ENCODE data around the gene KCNH3. TPM values are rescaled to one million over a fixed set of nuclear protein-coding genes. Genes with fewer than 3 reads are reported as not detected.
"Not testable (repeated sequence)": the region's sequence is repeated elsewhere in the genome, so short reads cannot be mapped to it uniquely, and the experiment has no call there.

Gene KCNH3
- total RNA-seq, 5 donors from 2014 or later (not counting 1 experiment from before 2014, with no cell fraction given): 3.4 to 8.0 (median 5.5) TPM

- no peaks in the 10 kb centered on the region for H3K27me3 ChIP-seq (replicated peaks in 1 of 2; ENCODE audit: control insufficient read depth in 2 of 2, extremely low read depth in 1 of 2, insufficient read depth in 2 of 2, low read length in 1 of 2)
- H3K9me3 ChIP-seq: no peaks in the 10 kb centered on the region
- no peak for DNase-seq
- peak in 2 of 4 experiments; percentile 19 to 52 for ATAC-seq (replicated peaks in 1 of 4)
- peaks cover 0 to 2% of the 10 kb centered on the region in 2 donors for H3K36me3 ChIP-seq (ENCODE audit: control insufficient read depth in 2 of 2, extremely low read depth in 1 of 2, insufficient read depth in 1 of 2, low read length in 1 of 2)
- Mint-ChIP-seq H3K27ac (peak overlapping the region; percentile 25 to 68), H3K4me1 (peaks cover 8 to 18% (median 16%) of the 10 kb centered on the region in 3 donors), H3K36me3 (peaks cover 20% of the 10 kb centered on the region), H3K27me3 (no peaks in the 10 kb centered on the region), H3K4me3 (peak overlapping the region in 1 of 3 donors; percentile 13), H3K9me3 (no peaks in the 10 kb centered on the region)
- CTCF ChIA-PET: interaction anchor here (0.6 to 1.2 kb wide), 3 partner anchors 8 to 216 kb away, joined by 3 read pairs; no protein-coding TSS in a partner anchor
- H3K4me1 ChIP-seq (ENCODE audit: control insufficient read depth in 1 of 2, extremely low read depth in 1 of 2, insufficient read depth in 2 of 2, low read length in 2 of 2): peaks cover 2 to 4% of the 10 kb centered on the region in 2 experiments
- no CpG with 5 or more reads among the region's 1 CpG for WGBS (ENCODE audit: insufficient coverage)
- H3K27ac ChIP-seq (ENCODE audit: low read length): no peak overlapping the region
- POLR2A ChIA-PET: interaction anchor here in 1 of 2 donors (0.6 kb wide), 1 partner anchor 142 kb away, joined by 3 read pairs; no protein-coding TSS in a partner anchor
- H3K4me3 ChIP-seq (ENCODE audit: control insufficient read depth in 1 of 2, extremely low read depth in 1 of 2, low read length in 1 of 2): no peak overlapping the region
Observed at GRCh38 chr12:49501895-49502294, 36.9 kb upstream of the KCNH3 start.

GRCh38 chr12:49502590-49502989 is 36.2 kb upstream of the KCNH3 start:
- ATAC-seq (replicated peaks in 1 of 4) (no peak), DNase-seq (no peak)
- Mint-ChIP-seq H3K9me3 (no peaks in the 10 kb centered on the region), H3K4me3 (no peak overlapping the region), H3K4me1 (peaks cover 8 to 18% (median 16%) of the 10 kb centered on the region in 3 donors), H3K27ac (no peak overlapping the region), H3K27me3 (no peaks in the 10 kb centered on the region), H3K36me3 (peaks cover 20% of the 10 kb centered on the region)
- POLR2A ChIA-PET: no interaction called here
- peaks cover 0 to 2% of the 10 kb centered on the region in 2 donors for H3K36me3 ChIP-seq (ENCODE audit: control insufficient read depth in 2 of 2, extremely low read depth in 1 of 2, insufficient read depth in 1 of 2, low read length in 1 of 2)
- H3K9me3 ChIP-seq: no peaks in the 10 kb centered on the region
- peaks cover 2 to 4% of the 10 kb centered on the region in 2 experiments for H3K4me1 ChIP-seq (ENCODE audit: control insufficient read depth in 1 of 2, extremely low read depth in 1 of 2, insufficient read depth in 2 of 2, low read length in 2 of 2)
- H3K4me3 ChIP-seq (ENCODE audit: control insufficient read depth in 1 of 2, extremely low read depth in 1 of 2, low read length in 1 of 2): no peak overlapping the region
- H3K27ac ChIP-seq (ENCODE audit: low read length): no peak overlapping the region
- no peaks in the 10 kb centered on the region for H3K27me3 ChIP-seq (replicated peaks in 1 of 2; ENCODE audit: control insufficient read depth in 2 of 2, extremely low read depth in 1 of 2, insufficient read depth in 2 of 2, low read length in 1 of 2)
- CTCF ChIA-PET: interaction anchor here (1.2 to 3.0 kb wide), 2 partner anchors 8 to 12 kb away, joined by 3 to 14 read pairs; no protein-coding TSS in a partner anchor
- 100% methylated on average over 1 of the region's 1 CpG for WGBS (ENCODE audit: insufficient coverage)

- Mint-ChIP-seq H3K27ac (no peak overlapping the region), H3K4me1 (peaks cover 8 to 18% (median 16%) of the 10 kb centered on the region in 3 donors), H3K27me3 (no peaks in the 10 kb centered on the region), H3K9me3 (no peaks in the 10 kb centered on the region), H3K36me3 (peaks cover 20% of the 10 kb centered on the region), H3K4me3 (no peak overlapping the region)
- ChIA-PET CTCF (interaction anchor here in 1 of 2 donors (0.6 to 3.0 kb wide), 4 partner anchors 10 to 368 kb away, joined by 3 to 14 read pairs (median 5); no protein-coding TSS in a partner anchor), POLR2A (interaction anchor here in 1 of 2 donors (0.5 to 0.6 kb wide), 2 partner anchors 365 to 1981 kb away, joined by 3 read pairs; no protein-coding TSS in a partner anchor)
- no CpG with 5 or more reads among the region's 5 CpGs for WGBS (ENCODE audit: insufficient coverage)
- no peaks in the 10 kb centered on the region for H3K9me3 ChIP-seq
- H3K27ac ChIP-seq (ENCODE audit: low read length): no peak overlapping the region
- H3K4me1 ChIP-seq (ENCODE audit: control insufficient read depth in 1 of 2, extremely low read depth in 1 of 2, insufficient read depth in 2 of 2, low read length in 2 of 2): peaks cover 2 to 4% of the 10 kb centered on the region in 2 experiments
- DNase-seq (no peak), ATAC-seq (replicated peaks in 1 of 4) (no peak)
- H3K36me3 ChIP-seq (ENCODE audit: control insufficient read depth in 2 of 2, extremely low read depth in 1 of 2, insufficient read depth in 1 of 2, low read length in 1 of 2): peaks cover 0 to 2% of the 10 kb centered on the region in 2 donors
- no peak overlapping the region for H3K4me3 ChIP-seq (ENCODE audit: control insufficient read depth in 1 of 2, extremely low read depth in 1 of 2, low read length in 1 of 2)
- H3K27me3 ChIP-seq (replicated peaks in 1 of 2; ENCODE audit: control insufficient read depth in 2 of 2, extremely low read depth in 1 of 2, insufficient read depth in 2 of 2, low read length in 1 of 2): no peaks in the 10 kb centered on the region
Observed at GRCh38 chr12:49503674-49504180, 35.1 kb upstream of the KCNH3 start.

- Mint-ChIP-seq H3K27ac (no peak overlapping the region), H3K4me1 (peaks cover 8 to 18% (median 16%) of the 10 kb centered on the region in 3 donors), H3K36me3 (peaks cover 10% of the 10 kb centered on the region), H3K4me3 (no peak overlapping the region), H3K27me3 (no peaks in the 10 kb centered on the region), H3K9me3 (no peaks in the 10 kb centered on the region)
- Histone ChIP-seq H3K27me3 (replicated peaks in 1 of 2; ENCODE audit: control insufficient read depth in 2 of 2, extremely low read depth in 1 of 2, insufficient read depth in 2 of 2, low read length in 1 of 2) (no peaks in the 10 kb centered on the region), H3K36me3 (ENCODE audit: control insufficient read depth in 2 of 2, extremely low read depth in 1 of 2, insufficient read depth in 1 of 2, low read length in 1 of 2) (peaks cover 0 to 2% of the 10 kb centered on the region in 2 donors), H3K4me3 (ENCODE audit: control insufficient read depth in 1 of 2, extremely low read depth in 1 of 2, low read length in 1 of 2) (no peak overlapping the region), H3K4me1 (ENCODE audit: control insufficient read depth in 1 of 2, extremely low read depth in 1 of 2, insufficient read depth in 2 of 2, low read length in 2 of 2) (peaks cover 2 to 4% of the 10 kb centered on the region in 2 experiments), H3K9me3 (no peaks in the 10 kb centered on the region), H3K27ac (ENCODE audit: low read length) (no peak overlapping the region)
- CTCF ChIA-PET: interaction anchor here (1.0 to 1.5 kb wide), 2 partner anchors 147 to 221 kb away, joined by 3 to 4 read pairs; no protein-coding TSS in a partner anchor
- ATAC-seq (replicated peaks in 1 of 4): no peak
- POLR2A ChIA-PET: no interaction called here
- no peak for DNase-seq
Observed at GRCh38 chr12:49505672-49506071, 33.2 kb upstream of the KCNH3 start.

GRCh38 chr12:49507139-49507538 is 31.7 kb upstream of the KCNH3 start:
- Mint-ChIP-seq H3K27me3 (no peaks in the 10 kb centered on the region), H3K4me1 (peaks cover 4 to 9% (median 9%) of the 10 kb centered on the region in 3 donors), H3K9me3 (no peaks in the 10 kb centered on the region), H3K4me3 (no peak overlapping the region), H3K36me3 (peaks cover 10% of the 10 kb centered on the region), H3K27ac (no peak overlapping the region)
- Histone ChIP-seq H3K9me3 (no peaks in the 10 kb centered on the region), H3K27me3 (replicated peaks in 1 of 2; ENCODE audit: control insufficient read depth in 2 of 2, extremely low read depth in 1 of 2, insufficient read depth in 2 of 2, low read length in 1 of 2) (no peaks in the 10 kb centered on the region), H3K4me3 (ENCODE audit: control insufficient read depth in 1 of 2, extremely low read depth in 1 of 2, low read length in 1 of 2) (no peak overlapping the region), H3K36me3 (ENCODE audit: control insufficient read depth in 2 of 2, extremely low read depth in 1 of 2, insufficient read depth in 1 of 2, low read length in 1 of 2) (no peaks in the 10 kb centered on the region), H3K27ac (ENCODE audit: low read length) (no peak overlapping the region), H3K4me1 (ENCODE audit: control insufficient read depth in 1 of 2, extremely low read depth in 1 of 2, insufficient read depth in 2 of 2, low read length in 2 of 2) (peaks cover 0 to 4% of the 10 kb centered on the region in 2 experiments)
- WGBS (ENCODE audit: insufficient coverage): 90% methylated on average over 2 of the region's 4 CpGs
- ChIA-PET POLR2A (no interaction called here), CTCF (interaction anchor here in 1 of 2 donors (1.5 to 8.3 kb wide), 2 partner anchors 149 kb away, joined by 4 to 209 read pairs; no protein-coding TSS in a partner anchor)
- no peak for DNase-seq
- no peak for ATAC-seq (replicated peaks in 1 of 4)

- not testable (repeated sequence) for ATAC-seq (replicated peaks in 1 of 4); H3K27me3 Mint-ChIP-seq
Observed at GRCh38 chr12:49509681-49510080, 29.1 kb upstream of the KCNH3 start.

More at GRCh38 chr12:49509681-49510080, 29.1 kb upstream of the KCNH3 start:
- DNase-seq; H3K4me1 Mint-ChIP-seq; H3K9me3 Mint-ChIP-seq; H3K4me3 ChIP-seq (ENCODE audit: control insufficient read depth in 1 of 2, extremely low read depth in 1 of 2, low read length in 1 of 2); H3K27ac Mint-ChIP-seq; H3K27ac ChIP-seq (ENCODE audit: low read length); H3K4me1 ChIP-seq (ENCODE audit: control insufficient read depth in 1 of 2, extremely low read depth in 1 of 2, insufficient read depth in 2 of 2, low read length in 2 of 2); H3K36me3 ChIP-seq (ENCODE audit: control insufficient read depth in 2 of 2, extremely low read depth in 1 of 2, insufficient read depth in 1 of 2, low read length in 1 of 2); H3K4me3 Mint-ChIP-seq; H3K36me3 Mint-ChIP-seq; H3K27me3 ChIP-seq (replicated peaks in 1 of 2; ENCODE audit: control insufficient read depth in 2 of 2, extremely low read depth in 1 of 2, insufficient read depth in 2 of 2, low read length in 1 of 2); H3K9me3 ChIP-seq: not testable (repeated sequence)
- CTCF ChIA-PET: interaction anchor here (0.7 to 8.3 kb wide), 7 partner anchors 8 to 1455 kb away, joined by 3 to 209 read pairs (median 3); partner anchors contain the start of gene PRPH (in 1 of the 2)
- 98% methylated on average over 5 of the region's 8 CpGs for WGBS (ENCODE audit: insufficient coverage)
- POLR2A ChIA-PET: interaction anchor here (0.6 to 0.7 kb wide), 3 partner anchors 41 to 146 kb away, joined by 3 to 10 read pairs (median 4); no protein-coding TSS in a partner anchor
